NB4 (cell line): Measurements from ENCODE around the gene CA12.

Experiments
- CTCF ChIP-seq: IDR thresholded peaks from one replicate; pipeline ENCODE4 v1.5.1; 2012; ENCODE audit warnings: low read depth, low read length
- MAX ChIP-seq: IDR thresholded peaks from 2 replicates; pipeline ENCODE4 v1.6.1; 2011; ENCODE audit warnings: low read depth, low read length

GRCh38 chr15:63369781-63370180 lies 11.9 kb downstream of the CA12 start:
- TF ChIP-seq CTCF (no peak), MAX (no peak)
